ACC112 (cell line): Measurements from ENCODE around the gene KIFAP3.
"Not testable (repeated sequence)": the region's sequence is repeated elsewhere in the genome, so short reads cannot be mapped to it uniquely, and the experiment has no call there.

Source experiments
- H2AFZ ChIP-seq: fragments of 200-600 bp; sonication (generic); one replicate; pipeline ENCODE4 v1.6.0; 2017; ENCODE audit warnings: antibody characterized with exemption, low read length; ENCODE audit not compliant: unreplicated experiment
- H3K27ac ChIP-seq: fragments of 200-600 bp; sonication (generic); 2 replicates; pipeline ENCODE4 v1.5.1; 2014; ENCODE audit warnings: low read depth, mild to moderate bottlenecking, antibody characterized with exemption, low read length, moderate library complexity
- H3K27me3 ChIP-seq: fragments of 200-600 bp; sonication (generic); 2 replicates; pipeline ENCODE4 v1.6.1; 2014; ENCODE audit warnings: mild to moderate bottlenecking, antibody characterized with exemption, low read length, moderate library complexity, mixed read lengths; ENCODE audit not compliant: insufficient read depth
- H3K36me3 ChIP-seq: fragments of 200-600 bp; sonication (generic); 2 replicates; pipeline ENCODE4 v1.6.1; 2016; ENCODE audit warnings: mild to moderate bottlenecking, antibody characterized with exemption, low read length, moderate library complexity, mixed read lengths; ENCODE audit not compliant: insufficient read depth
- H3K4me1 ChIP-seq: fragments of 200-600 bp; sonication (generic); one replicate; pipeline ENCODE4 v1.6.1; 2016; ENCODE audit warnings: low read length, mixed read lengths; ENCODE audit not compliant: insufficient read depth, unreplicated experiment, control insufficient read depth
- H3K4me3 ChIP-seq: fragments of 200-600 bp; sonication (generic); 2 replicates; pipeline ENCODE4 v1.5.1; 2014; ENCODE audit warnings: mild to moderate bottlenecking, low read depth, low read length
- H3K79me2 ChIP-seq: fragments of 200-600 bp; sonication (generic); one replicate; pipeline ENCODE4 v1.6.0; 2016; ENCODE audit warnings: low read length; ENCODE audit not compliant: control insufficient read depth, unreplicated experiment, insufficient read depth

Gene KIFAP3

DNA sequence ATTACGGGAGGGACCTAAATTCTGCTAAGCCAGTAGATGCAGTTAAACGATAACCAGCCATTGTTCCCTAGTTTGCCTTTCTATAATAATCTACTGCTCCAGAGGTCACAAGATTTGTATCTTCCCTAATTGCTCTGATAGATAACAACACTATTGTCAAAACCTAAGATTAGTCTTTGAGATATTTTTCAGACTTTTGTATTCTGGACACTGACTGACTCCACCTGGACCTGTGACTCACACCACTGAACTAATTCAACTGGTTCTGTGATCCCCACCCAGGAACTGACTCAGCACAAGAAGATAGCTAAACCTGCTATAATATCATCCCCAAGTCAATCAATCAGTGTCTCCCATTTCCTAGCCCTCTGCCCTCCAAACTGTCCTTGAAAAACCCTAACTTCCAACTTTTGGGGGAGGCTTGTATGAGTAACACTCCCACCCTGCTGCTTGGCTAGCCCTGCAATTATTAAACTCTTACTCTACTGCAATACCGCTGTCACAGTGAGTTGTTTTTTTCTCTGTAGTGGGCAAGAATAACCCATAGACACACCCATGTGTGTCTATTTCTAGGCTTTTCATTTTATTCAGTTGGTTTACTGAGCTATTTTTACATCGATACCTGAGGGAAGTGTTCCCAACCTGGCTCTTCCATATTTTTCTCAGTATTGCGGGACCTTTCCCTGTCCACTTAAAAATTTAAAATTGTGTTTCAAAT is 11.2 kb downstream of the KIFAP3 start:
- Histone ChIP-seq H3K4me3 (no peak overlapping the region), H3K36me3 (no peaks in the 10 kb centered on the region), H2AFZ (no peak overlapping the region), H3K27me3 (no peaks in the 10 kb centered on the region), H3K4me1 (peaks cover 23% of the 10 kb centered on the region), H3K27ac (no peak overlapping the region), H3K79me2 (peaks cover 11% of the 10 kb centered on the region)

DNA sequence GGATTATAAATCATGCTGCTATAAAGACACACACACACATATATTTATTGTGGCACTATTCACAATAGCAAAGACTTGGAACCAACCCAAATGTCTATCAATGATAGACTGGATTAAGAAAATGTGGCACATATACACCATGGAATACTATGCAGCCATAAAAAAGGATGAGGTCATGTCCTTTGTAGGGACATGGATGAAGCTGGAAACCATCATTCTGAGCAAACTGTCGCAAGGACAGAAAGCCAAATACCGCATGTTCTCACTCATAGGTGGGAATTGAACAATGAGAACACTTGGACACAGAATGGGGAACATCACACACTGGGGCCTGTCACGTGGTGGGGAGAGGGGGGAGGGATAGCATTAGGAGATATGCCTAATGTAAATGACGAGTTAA is 12.8 kb downstream of the KIFAP3 start:
- H2AFZ ChIP-seq, H3K4me3 ChIP-seq, H3K27ac ChIP-seq, H3K36me3 ChIP-seq, H3K79me2 ChIP-seq, H3K27me3 ChIP-seq: not testable (repeated sequence)
- peaks cover 10% of the 10 kb centered on the region for H3K4me1 ChIP-seq

DNA sequence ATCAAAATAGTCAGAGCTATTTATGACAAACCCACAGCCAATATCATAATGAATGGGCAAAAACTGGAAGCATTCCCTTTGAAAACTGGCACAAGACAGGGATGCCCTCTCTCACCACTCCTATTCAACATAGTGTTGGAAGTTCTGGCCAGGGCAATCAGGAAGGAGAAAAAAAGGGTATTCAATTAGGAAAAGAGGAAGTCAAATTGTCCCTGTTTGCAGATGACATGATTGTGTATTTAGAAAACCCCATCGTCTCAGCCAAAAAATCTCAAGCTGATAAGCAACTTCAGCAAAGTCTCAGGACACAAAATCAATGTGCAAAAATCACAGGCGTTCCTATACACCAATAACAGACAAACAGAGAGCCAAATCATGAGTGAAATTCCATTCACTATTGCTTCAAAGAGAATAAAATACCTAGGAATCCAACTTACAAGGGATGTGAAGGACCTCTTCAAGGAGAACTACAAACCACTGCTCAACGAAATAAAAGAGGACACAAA is 14.4 kb downstream of the KIFAP3 start:
- not testable (repeated sequence) for H3K27me3 ChIP-seq, H3K36me3 ChIP-seq, H3K27ac ChIP-seq, H2AFZ ChIP-seq, H3K4me3 ChIP-seq, H3K79me2 ChIP-seq
- H3K4me1 ChIP-seq, result peaks cover 10% of the 10 kb centered on the region

DNA sequence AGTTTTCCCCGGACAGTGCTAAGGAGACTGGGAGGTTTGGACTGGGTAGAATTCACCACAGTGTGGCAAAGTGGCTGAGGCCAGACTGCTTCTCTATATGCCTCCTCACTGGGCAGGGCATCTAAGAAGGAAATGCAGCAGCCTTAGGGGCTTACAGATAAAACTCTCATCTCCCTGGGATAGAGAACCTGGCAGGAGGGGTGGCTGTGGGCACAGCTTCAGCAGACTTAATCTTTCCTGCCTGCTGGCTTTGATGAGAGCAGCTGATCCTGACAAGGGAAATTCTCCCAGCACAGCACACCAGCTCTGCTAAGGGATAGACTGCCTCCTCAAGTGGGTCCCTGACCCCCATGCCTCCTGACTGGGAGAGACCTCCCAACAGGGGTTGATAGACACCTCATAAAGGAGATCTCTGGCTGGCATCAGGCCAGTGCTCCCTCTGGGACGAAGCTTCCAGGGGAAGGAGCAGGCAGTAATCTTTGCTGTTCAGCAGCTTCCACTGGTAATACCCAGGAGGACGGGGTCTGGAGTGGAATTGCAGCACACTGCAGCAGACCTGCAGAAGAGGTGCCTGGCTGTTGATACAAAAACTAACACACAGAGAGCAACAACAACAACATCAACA is 25.2 kb downstream of the KIFAP3 start:
- Histone ChIP-seq H3K4me1 (no peaks in the 10 kb centered on the region), H3K36me3 (0 out of 2 replicates have a peak, but pooled peaks cover 3% of the 10 kb centered on the region), H3K27me3 (no peaks in the 10 kb centered on the region), H3K27ac (no peak overlapping the region), H3K4me3 (no peak overlapping the region), H3K79me2 (no peaks in the 10 kb centered on the region), H2AFZ (no peak overlapping the region)

DNA sequence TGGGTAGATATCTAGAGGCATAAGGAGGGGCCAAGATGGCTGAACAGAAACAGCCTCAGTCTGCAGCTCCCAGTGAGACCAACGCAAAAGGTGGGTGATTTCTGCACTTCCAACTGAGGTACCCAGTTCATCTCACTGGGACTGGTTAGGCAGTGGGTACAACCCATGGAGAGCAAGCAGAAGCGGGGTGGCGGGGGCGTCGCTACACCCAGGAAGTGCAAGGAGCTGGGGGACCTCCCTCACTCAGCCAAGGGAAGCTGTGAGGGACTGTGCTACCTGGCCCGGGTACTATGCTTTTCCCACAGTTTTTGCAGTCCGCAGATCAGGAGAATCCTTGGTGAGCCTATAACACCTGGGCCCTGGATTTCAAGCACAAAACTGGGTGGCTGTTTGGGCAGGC is 26.0 kb downstream of the KIFAP3 start:
- Histone ChIP-seq H2AFZ (no peak overlapping the region), H3K79me2 (no peaks in the 10 kb centered on the region), H3K4me1 (no peaks in the 10 kb centered on the region), H3K27me3 (no peaks in the 10 kb centered on the region), H3K27ac (no peak overlapping the region), H3K4me3 (no peak overlapping the region), H3K36me3 (peaks cover 3% of the 10 kb centered on the region; the same call in 1 of the 2 replicates)

DNA sequence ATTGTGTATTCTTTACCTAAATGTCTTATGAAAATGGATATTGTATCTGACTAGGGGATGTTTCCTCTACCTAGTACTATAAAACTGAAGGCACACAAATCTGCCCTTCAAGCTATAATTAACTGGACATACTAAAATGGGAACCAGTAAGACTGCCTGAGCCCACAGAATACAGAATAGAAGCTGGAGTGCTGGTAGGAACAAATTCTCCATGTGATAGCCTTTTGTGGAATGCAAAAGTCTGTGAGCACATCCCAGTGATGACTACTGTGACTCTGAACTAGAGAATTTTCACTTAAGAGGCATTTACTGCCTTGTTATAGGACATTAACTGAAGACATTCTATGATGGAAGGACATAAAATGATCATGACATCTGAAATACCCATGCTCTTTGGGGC is 30.3 kb downstream of the KIFAP3 start:
- H3K36me3 ChIP-seq, result peaks cover 7% of the 10 kb centered on the region; the same call in 1 of the 2 replicates
- no peaks in the 10 kb centered on the region for H3K27me3 ChIP-seq
- no peaks in the 10 kb centered on the region for H3K4me1 ChIP-seq
- H3K27ac ChIP-seq, result no peak overlapping the region
- H2AFZ ChIP-seq, result no peak overlapping the region
- H3K79me2 ChIP-seq, result no peaks in the 10 kb centered on the region
- H3K4me3 ChIP-seq, result no peak overlapping the region

DNA sequence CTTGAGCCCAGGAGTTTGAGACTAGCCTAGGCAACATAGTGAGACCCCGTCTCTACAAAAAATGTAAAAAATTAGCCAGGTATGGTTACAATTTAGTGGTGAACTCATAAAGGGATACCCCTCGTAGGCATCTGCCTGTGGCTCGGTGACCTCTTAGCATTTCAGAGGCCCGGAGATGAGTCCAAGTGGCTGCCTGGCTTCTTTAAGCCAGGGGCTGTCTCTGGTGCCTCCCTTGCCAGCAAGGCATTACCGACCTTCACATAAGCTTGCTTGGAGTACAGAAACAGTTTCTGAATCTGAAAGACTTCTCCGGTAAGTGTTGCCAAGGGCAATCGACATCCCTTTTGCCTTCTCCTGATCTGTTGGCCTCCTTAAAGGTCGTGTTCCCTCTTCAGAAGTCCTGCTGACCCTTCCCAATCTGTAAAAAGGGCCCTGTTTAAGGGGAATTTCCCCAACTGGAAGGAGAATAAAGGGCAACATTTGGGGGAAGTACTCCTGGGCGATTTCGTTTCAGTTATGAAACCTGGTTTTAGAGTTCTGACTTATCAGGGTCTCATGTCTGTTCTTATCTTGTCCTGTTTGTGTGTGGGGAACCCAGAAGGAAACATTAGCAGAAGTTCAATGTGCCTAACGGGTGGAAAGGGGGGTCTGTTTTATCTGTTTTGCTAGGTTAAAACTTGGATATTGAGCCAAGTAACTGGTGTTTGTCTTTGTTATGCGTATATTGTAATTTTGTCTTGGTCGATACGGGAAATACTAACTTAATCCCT is 32.9 kb downstream of the KIFAP3 start:
- H3K4me3 ChIP-seq, result no peak overlapping the region
- H3K79me2 ChIP-seq, result no peaks in the 10 kb centered on the region
- H3K27ac ChIP-seq, result no peak overlapping the region
- H2AFZ ChIP-seq, result no peak overlapping the region
- no peaks in the 10 kb centered on the region for H3K27me3 ChIP-seq
- peaks cover 7% of the 10 kb centered on the region for H3K36me3 ChIP-seq
- no peaks in the 10 kb centered on the region for H3K4me1 ChIP-seq

DNA sequence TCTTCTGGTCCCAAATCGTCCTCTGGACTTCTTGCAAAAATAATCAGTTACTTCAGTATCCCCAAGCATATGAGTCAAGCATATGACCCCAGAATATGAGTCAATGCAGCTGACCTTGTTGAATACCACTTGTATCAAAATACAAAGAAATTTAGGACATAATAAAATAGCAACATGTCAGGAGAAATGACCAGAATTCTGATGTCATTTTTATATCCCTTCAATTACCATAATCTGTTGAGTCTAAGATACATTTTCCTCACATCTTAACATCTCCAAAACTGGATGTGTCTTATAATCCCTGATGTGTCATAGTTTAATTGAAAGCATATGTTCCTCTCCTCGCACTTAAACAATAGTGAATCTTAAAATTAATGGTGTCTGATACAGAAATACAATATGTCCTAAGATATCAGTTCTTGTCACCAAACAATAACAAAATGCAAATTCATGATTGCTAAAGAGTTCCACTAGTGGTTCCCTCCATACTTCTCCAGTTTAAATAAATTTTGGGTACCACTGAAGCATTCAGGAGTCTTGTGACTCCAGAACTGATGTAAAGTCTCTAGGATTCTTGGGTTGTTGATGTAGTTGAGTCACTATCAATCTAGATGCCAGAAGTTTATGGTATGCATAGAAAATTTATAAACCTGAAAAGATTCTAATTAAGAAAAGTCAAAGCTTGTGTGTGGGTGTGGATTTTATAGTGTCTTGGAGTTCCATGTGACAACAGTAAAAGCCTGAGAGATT is 41.8 kb downstream of the KIFAP3 start:
- no peaks in the 10 kb centered on the region for H3K79me2 ChIP-seq
- H3K27me3 ChIP-seq, result no peaks in the 10 kb centered on the region
- peak overlapping the region; percentile 29; the same call in 1 of the 2 replicates for H3K27ac ChIP-seq
- peaks cover 7% of the 10 kb centered on the region; the same call in 1 of the 2 replicates for H3K36me3 ChIP-seq
- no peak overlapping the region for H2AFZ ChIP-seq
- no peak overlapping the region for H3K4me3 ChIP-seq
- H3K4me1 ChIP-seq, result peaks cover 24% of the 10 kb centered on the region

DNA sequence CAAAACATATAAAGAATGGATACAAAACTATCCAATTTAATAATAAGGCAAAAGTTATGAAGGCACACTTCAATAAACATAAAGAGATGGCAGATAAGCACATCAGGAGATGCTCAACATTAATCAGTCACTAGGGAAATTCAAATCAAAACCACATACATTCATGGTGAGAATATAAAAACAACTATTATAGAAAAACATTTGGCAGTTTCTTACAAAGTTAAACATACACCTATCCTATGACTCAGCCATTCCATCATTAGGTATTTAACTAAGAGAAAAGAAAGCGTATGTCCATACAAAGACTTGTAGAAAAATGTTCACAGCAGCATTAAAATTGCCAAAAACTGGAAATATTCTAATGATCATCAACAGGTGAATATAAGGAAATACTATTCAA is 44.3 kb downstream of the KIFAP3 start:
- Histone ChIP-seq H2AFZ (no peak overlapping the region), H3K36me3 (peaks cover 15% of the 10 kb centered on the region), H3K27me3 (no peaks in the 10 kb centered on the region), H3K27ac (no peak overlapping the region), H3K4me3 (no peak overlapping the region), H3K79me2 (no peaks in the 10 kb centered on the region), H3K4me1 (peaks cover 24% of the 10 kb centered on the region)

DNA sequence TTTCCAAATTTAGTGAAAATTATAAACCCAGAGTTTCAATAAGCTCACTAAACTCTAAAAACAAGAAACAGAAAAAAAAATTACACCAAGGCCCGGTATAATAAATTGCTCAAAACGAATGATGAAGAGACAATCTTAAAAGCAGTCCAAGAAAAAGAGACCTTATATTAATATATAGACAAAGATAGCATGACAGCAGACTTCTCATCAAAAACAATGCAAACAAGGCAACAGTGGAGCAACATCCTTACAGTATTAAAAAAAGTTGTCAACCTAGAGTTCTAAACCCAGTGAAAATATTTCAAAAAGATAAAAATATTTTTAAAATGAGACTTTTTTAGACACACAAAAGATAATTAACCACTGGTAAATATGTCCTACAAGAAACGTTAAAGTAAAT is 46.7 kb downstream of the KIFAP3 start:
- Histone ChIP-seq H3K27me3 (no peaks in the 10 kb centered on the region), H3K36me3 (peaks cover 15% of the 10 kb centered on the region), H3K27ac (no peak overlapping the region), H3K79me2 (no peaks in the 10 kb centered on the region), H3K4me3 (no peak overlapping the region), H2AFZ (no peak overlapping the region), H3K4me1 (peaks cover 20% of the 10 kb centered on the region)
